HG02884 (cell line): ENCODE results near the gene SYNDIG1.

ENCODE experiments used
- ATAC-seq: cut with Tn5 transposase; IDR thresholded peaks from one replicate; pipeline ENCODE4 v1.9.1; 2021; ENCODE audit warnings: mild to moderate bottlenecking, moderate library complexity; ENCODE audit not compliant: unreplicated experiment

The SYNDIG1 gene

DNA sequence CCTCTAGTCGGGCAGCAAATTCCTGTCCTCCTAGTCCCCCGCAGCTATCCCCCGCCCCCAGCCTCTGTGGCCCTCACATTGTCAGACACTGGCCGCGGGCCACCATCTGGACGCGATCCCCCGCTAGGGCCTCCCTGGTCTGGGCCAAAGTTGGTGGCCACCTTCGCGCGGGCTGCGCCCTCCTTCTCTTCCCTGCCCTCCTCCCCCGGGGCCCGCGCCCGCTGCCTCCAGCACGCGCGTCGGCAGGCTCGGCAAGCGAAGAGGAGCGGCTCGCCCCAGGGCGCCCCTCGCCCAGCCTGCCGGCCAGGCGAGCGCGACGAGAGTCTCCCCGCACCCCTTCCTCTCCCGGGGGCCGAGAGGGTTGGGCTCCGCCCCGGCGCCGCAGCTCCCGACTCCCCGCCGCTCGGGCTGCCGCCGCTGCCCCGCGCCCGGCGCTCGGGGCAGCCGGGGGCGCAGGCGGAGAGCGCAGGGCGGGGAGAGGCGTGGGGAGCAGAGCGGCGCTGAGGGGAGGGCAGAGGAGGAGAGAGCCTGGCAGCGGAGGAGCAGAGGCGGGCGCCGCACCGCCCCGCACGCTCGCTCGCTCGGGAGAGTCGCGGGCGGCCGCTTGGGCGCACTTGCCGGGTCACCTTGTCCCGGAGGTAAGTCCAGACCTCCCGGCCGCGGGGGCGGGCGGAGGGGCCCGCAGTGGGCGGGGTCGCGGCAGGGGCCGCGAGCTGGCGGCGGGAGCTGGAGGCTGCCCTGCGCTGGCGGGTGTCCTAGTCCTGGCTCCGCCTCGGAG is at the start of gene SYNDIG1:
TSS of gene SYNDIG1 (plus strand) at position 514 of the 778 bp plus-strand sequence. CDS start 73,469 bp downstream, outside the sequence.
- no peak for ATAC-seq

DNA sequence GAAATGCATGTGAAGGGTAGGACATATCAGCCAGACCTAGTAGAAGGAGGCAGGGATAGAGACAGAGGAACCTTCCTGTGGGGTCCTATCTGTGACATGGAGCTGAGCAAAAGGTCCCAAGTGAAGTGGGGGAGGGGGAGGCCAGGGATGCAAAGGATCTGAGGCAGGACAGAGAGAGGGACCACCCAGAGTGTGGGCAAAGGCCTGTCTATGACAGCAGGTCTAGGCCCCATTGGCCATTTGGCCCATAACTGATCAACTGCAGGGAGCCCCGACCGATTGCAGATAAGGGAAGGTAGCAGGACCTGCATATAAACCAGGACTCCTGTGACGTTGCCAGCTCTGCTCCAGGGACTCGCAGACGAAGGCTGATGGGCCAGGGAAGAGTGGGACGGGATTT is 49.6 kb upstream of the SYNDIG1 start:
- ATAC-seq = no peak

DNA sequence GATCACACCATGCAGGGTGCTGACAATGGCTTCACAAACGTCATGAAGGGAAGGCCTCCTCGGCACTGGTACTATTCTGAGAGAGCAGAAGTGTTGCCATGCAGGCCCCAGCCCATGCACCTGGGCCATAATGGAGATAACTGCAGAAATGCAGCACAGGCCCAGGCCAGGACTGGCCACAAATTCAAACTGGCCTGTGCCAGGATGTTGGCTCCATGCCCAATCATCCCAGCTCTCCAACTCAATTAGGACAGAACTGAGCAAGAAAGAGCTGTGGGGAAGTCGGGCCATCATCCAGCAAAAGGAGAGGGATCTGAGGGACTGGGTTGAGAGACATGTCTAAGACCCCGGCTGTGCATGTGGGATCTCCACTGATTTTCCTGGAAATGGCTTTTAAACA is 48.9 kb upstream of the SYNDIG1 start:
- ATAC-seq = no peak

DNA sequence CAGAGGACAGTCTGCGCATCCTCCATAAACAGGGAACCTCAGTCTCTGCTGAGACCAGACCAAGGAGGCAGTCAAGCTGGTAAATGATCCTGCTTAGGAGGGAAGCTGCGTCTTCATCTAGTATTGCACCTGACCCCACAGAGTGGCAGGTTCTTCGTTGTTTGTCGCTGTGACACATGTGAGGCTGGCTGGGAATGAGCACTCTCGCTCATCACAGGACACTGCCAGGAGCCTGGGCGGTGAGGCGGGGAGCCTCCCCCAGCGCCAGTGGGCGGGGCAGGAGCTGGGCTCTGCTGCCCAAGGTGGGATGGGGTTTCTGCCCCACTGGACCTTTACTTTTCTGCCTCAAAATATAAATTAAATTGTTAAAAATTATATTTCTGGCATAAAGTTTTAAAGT is 48.4 kb upstream of the SYNDIG1 start:
- no peak for ATAC-seq

DNA sequence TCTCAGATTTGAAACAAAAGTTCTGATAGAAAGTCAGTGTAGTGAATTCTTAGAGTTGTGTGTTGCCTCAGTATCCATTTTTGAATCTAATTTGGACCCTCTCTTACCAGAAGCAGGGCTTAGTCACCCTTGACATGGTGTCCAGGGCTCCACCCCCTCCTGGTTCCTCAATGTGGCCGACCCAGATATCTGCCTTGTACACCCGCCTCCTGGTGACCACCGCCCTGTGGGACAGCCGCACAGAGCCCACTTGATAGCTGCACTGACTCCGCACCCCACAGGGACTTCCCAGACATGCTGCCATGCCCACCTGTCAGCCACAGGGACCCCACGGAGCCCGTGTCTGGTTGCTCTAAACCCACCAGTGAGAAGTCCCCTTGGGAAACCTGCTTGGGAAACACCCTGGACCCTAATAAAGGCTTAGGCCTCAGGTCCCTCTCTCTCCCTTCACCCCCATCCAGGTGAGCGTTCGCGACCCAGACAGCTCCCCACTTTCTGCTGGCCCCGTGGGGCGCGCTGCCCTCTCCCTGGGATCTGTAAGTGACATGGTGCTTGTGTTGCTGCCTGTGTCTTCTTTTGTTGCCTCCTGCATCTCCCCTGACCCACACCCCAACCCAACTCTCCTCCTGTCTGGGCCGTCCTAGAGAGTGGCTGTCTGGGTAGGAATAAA is 47.2 kb upstream of the SYNDIG1 start:
- ATAC-seq = no peak

DNA sequence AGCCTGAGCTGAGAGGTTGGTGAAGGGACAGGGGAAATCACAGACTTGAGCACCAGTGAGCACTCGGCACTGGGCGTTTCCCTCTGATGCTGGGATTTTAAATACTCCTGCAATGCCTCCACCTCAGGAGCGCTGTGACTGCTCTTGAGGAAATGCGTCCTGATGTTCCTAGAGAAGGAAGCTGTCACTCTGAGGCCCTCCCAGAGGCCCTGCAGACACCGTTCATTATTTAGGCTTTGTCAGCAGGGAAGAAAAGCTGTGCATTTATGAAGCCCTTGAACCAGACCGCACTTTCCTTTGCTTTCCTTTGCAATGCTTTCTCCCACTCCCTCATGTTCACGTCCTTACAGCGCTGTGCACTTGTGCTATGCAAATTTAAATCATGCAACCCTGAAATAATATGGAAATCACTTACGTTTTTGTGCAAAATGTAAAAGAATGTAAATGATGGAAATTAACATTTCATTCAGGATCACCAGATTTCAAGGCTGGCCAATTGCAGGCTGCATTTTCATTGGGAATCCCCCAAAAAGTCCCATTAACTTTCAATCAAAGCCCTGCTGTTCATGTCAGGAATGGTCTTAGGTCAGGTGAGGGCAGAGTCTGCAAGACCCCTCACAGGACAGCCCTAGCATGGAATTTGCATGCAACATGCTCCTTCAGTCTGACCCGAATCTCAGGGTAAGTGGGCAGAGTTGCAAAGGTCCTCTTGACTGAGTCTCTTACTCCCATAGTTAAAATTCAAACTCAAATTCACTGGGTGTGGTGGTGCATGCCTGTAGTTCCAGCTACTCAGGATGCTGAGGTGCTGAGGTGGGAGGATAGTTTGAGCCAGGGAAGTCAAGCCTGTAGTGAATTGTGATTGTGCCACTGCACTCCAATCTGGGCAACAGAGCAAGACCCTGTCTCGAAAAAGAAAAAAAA is 45.8 kb upstream of the SYNDIG1 start:
- ATAC-seq = no peak

DNA sequence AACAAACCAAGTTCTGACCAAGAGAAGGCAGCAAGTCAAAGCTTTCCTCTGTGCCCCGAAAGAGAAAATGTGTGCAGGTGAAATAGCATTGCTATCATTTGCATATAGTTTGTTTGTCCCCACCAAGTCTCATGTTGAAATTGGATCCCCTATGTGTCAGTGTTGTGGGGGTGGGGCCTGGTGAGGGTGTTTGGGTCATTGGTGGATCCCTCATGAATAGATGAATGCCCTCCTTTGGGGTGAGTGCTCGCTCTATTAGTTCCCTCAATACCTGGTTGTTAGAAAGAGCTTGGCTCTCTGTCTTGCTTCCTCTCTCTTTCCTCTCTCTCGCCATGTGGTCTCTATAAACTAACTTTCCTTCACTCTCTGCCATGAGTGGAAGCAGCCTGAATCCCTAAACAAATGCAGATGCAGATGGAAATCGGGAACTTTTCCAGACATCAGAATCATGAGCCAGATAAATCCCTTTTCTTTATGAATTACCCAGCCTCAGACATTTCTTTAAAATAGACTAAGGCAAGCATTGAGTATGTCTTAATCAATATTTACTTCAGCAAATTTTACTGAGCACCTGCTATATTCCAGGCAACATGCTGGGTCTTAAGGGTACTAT is 43.8 kb upstream of the SYNDIG1 start:
- ATAC-seq = no peak

DNA sequence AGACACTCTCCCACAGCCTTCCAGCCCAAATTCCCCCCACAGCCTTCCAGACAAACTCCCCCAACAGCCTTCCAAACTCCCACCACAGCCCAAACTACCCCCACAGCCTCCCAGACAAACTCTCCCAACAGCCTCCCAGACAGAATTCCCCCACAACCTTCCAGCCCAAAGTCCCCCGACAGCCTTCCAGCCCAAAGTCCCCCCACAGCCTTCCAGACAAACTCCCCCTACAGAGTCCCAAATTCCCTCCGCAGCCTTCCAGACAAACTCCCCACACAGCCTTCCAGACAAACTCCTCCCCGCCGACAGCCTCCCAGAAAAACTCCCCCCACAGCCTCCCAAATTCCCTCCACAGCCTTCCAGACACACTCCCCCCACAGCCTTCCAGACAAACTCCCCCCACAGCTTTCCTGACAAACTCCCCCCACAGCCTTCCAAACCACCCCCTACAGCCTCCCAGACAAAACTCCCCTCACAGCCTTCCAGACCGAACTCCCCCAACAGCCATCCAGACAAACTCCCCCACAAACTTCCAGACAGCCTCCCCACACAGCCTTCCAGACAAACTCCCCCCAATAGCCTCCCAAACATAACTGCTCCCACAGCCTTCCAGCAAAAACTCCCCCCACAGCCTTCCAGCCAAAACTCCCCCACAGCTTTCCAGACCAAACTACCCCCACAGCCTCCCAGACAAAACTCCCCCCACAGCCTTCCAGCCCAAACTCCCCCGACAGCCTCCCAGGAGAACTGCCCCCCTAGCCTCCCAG is 38.0 kb upstream of the SYNDIG1 start:
- no peak for ATAC-seq

DNA sequence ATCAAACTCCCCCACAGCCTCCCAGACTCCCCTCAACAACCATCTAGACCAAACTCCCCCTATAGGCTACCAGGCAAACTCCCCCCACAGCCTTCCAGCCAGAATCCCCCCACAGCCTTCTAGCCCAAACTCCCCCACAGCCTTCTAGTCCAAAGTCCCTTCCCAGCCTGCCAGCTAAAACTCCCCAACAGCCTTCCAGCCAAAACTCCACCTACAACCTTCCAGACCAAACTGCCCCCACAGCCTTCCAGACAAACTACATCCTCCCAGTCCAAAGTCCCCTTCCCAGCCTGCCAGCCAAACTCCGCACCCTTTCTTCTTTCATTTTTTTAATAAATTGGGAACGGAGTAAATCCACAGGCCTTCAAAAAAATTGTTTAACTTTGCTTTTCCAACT is 37.4 kb upstream of the SYNDIG1 start:
- no peak for ATAC-seq

DNA sequence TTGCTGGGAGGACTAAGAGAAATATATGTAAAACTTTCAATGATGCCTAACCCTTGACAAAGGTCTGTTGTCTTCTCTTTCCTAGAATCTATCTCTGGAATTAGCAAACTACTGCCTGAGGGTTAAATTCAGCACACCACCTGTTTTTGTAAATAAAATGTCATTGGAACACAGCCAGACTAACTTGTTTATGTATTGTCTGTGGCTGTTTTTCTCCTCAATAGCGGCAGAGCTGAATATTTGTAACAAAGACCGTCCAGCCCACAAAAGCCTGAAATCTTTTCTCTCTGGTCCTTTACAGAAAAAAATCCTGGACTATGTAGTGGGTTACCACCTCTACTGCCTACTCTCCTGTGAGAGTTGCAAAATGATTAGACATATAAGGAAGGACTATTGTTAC is 33.3 kb upstream of the SYNDIG1 start:
- ATAC-seq = no peak

DNA sequence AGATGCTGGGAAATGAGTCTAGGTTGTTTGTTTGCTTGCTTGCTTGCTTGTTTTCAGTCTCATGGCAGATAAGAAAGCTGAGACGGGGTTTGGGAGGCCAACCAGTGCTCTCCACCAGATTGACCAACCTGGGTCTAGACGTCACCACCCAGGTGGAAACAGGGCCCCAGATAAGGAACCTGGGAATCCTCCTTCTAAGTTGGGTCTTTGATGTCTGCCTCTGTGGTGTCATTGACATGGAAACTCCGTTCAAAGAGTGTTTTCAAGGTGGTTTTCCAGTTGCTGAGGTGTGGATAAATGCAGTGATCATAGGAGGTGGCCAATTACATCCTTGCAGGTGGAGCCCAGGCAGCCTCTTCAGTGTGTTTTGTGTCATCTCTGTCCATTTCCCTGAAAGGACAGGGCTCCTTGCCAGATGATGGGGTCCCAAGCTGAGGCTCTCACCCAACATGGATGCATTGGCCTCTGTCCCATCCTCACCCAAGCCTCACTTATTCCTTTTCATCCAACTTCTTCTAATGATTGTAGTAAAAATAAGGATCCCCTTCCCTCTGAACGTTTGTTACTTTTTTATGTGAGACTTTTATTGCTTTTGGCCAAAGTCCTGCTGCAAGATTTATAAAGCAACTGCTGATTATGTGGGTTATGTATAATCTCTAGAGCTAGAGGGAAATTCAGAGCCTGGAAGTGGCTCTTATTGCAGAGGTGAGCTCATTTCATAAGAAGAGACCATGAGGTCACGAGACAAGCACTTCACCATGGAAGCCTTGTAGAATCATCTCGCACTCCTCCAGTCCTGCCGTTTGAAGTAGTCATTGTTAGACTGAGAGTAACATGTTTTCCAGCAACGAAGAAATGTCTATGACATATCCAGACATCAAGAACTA is 32.0 kb upstream of the SYNDIG1 start:
- no peak for ATAC-seq

DNA sequence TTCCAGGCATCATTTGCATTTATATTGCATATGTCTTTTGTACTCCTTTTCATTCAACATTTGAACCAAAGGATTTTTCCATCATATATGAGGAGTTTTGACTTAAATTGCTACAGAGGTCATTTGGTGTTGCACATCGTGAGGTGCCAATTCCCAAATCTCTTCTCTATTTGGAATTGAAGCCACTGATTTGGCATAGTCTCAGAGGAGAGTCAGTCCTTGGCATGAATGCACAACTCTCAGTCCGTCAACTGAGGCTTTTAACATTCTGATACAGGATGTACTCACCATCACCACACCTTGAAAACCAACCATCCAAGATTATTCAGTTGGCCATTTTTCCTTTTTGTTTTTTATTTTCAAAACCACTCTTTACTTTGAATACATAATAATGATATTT is 31.1 kb upstream of the SYNDIG1 start:
- no peak for ATAC-seq

DNA sequence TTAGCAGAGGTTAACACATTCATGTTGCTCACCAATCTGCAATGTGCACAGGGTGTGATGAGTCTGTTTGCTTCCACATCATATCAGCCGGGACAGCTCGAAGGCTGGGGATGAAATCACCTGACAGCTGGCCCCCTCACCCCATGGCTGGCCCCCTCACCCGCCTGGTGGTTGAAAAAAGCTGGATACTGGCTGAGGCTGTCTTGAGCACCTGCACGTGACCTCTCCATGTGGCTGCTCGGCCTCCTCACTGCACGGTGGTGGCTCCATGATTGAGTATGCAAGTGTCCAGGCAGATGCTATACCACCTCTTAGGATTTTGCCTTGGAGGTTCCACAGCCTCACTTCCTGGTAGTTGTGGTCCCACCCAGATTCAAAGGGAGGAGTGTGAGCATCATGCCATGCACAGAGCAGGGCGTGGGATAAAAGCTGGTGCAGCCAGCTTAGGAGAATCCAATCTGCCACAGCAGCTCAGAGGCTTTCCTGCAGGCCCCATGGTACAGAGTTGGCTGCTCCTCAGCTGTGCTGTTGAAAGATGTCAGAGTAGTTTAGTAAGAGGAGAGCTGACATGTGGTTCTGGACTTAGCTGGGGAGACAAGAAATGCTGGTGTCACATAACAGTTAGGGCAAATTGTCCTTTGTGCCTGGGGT is 29.6 kb upstream of the SYNDIG1 start:
- ATAC-seq = no peak

DNA sequence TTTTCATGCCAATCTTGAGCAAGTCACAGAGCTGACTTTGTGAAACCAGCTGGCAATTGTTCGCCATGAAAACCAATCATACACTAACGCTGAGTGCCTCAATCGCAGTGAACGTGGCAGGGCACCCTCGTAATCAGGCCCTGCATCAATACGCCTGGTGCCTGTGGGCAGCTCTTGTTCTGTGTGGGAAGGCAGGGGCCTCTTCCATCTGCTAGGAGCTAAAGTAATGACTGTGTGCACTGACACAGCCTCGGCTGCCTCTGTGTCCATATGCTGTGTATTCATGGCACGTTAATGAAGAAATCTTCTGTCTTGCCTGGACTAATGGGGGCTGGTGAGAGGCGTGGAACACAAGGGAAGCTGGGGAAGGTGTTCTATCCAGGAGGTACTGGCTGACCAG is 27.8 kb upstream of the SYNDIG1 start:
- ATAC-seq = no peak

DNA sequence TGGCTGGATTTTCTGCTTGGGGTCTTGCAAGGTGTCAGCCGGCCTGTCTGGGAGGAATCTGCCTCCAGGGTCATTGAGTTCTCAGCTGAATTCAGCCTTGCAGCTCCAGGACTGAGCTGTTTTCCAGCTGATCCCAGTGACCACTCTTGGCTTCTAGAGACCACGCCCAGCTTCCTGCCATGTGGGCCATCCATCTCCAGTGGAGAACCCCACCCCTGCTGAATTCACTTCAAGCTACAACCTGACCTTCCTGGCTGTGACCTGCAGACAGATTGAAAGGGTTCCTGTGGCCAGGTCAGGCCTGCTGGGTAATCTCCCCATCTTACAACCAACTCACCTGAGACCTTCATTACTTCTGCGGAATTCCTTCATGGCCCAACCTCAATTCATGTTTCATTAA is 26.5 kb upstream of the SYNDIG1 start:
- no peak for ATAC-seq

DNA sequence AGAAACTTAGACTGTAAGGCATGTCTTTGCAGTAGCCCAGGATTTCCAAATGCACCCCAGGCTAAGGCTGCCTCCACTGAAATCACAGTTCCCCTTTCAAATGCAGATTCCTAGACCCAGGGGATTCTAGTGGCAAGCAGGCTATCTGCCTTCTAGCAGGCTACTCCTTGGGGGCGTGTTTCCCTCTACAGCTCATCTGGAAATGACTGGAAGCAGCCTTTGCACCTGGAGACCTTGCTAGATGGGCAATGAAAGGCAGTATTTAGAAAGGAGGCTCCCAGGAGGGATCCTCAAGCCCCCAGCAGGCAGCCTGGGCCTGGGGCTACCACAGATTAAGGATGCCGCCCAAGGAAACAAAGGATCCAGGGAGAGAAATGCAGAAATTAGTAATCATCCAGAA is 26.0 kb upstream of the SYNDIG1 start:
- no peak for ATAC-seq

DNA sequence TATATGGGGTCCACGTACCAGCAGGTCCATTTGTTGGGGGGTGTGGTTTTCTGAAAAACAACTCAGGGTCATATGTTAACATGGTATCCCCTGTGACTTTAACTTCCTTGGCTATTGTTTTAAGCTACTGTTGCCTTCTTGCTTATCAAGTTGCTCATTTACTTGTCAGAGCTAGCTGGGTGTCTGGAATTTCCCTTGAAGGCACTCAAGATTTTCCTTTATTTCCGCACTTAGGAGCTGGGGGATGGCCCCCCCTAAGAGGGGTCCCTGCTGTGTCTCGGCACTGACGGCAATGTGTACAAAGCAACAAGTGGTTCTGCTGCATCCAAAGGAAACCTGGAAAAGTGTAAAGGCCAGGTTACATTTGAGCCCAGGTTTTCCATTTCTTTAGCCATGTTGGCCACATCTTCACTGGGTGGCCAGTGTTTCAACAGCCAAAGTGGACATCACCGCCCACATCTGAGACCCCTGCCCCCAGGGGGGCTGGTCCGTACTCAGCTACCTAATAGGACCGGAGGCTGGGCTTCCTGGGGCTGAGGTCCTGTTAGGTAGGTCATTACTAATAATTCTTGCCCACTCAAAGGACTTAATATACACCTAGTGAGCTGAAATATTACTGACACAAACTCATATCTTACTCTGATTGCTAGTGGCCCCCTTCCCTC is 24.8 kb upstream of the SYNDIG1 start:
- ATAC-seq = no peak

DNA sequence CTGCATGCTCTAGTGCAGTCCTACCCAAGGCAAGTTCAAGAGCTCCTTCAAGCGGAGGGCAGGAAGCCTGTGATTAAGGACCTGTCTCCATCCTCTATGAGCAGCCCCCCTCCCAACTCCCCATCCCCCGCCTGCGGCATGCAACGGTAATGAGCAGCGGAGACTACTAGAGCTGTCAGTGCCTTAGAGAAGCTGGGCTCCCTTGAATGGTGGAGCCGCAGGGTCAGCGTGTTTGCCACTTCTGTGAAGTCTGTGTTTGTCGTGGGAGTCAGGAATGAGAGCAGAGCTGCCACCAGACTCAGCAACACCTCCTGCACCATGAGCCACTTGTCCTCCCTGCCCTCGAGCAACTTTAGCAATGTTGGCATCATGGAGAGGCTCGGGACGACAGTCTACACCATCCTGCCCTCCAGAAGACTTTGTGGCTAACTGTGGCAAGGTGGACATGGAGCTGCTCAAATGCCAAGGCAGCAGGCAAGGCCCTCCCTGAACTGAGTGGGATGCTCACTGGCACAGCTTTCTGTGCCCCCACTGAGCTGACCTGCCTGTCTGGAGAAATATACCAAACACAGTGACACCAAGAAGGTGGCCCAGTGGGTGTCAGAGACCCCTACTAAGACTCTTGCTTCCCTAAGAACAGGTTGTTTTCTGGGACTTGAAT is 23.8 kb upstream of the SYNDIG1 start:
- no peak for ATAC-seq
